Liver (tissue), 3 donors: ENCODE measurements around the gene SORCS2.

Experiments
- CTCF ChIP-seq: fragments of 150-350 bp; IDR thresholded peaks from 2 replicates; pipeline ENCODE4 v1.5.1; 2017; ENCODE audit warnings: improper control_type of control experiment, low read depth, low read length; ENCODE audit not compliant: missing input control
- EGR1 ChIP-seq, 2 donors: IDR thresholded peaks; 2 replicates each; pipeline ENCODE4 v1.6.1; 2016 to 2018; ENCODE audit warnings: antibody characterized with exemption in 2 of 2, low read depth in 2 of 2
- FOXA1 ChIP-seq: IDR thresholded peaks from 2 replicates; pipeline ENCODE4 v1.6.1; 2016; ENCODE audit warnings: antibody characterized with exemption
- GABPA ChIP-seq, 2 donors: IDR thresholded peaks in 1 of 2; conservative IDR thresholded peaks in 1 of 2; 2 replicates each; pipeline ENCODE4 v1.6.1; 2016; ENCODE audit warnings: antibody characterized with exemption in 2 of 2, mild to moderate bottlenecking in 1 of 2, moderate library complexity in 1 of 2
- RAD21 ChIP-seq, 2 donors: IDR thresholded peaks; 2 replicates each; pipeline ENCODE4 v1.6.1; 2016; ENCODE audit warnings: antibody characterized with exemption in 2 of 2, mild to moderate bottlenecking in 2 of 2
- SP1 ChIP-seq: IDR thresholded peaks from 2 replicates; pipeline ENCODE4 v1.6.1; 2018; ENCODE audit warnings: antibody characterized with exemption, mild to moderate bottlenecking
- TAF1 ChIP-seq: conservative IDR thresholded peaks from 2 replicates; pipeline ENCODE4 v1.6.1; 2016; ENCODE audit warnings: antibody characterized with exemption, mild to moderate bottlenecking
- YY1 ChIP-seq: IDR thresholded peaks from 2 replicates; pipeline ENCODE4 v1.6.1; 2016; ENCODE audit warnings: antibody characterized with exemption, mild to moderate bottlenecking
- ZBTB33 ChIP-seq: IDR thresholded peaks from 2 replicates; pipeline ENCODE4 v1.6.1; 2016; ENCODE audit warnings: antibody characterized with exemption
- TF ChIP-seq, protein P1 (sequence below): IDR thresholded peaks from 2 replicates; pipeline ENCODE4 v1.6.1; 2016; ENCODE audit warnings: antibody characterized with exemption, mild to moderate bottlenecking
- TF ChIP-seq, protein P2 (sequence below): IDR thresholded peaks from 2 replicates; pipeline ENCODE4 v1.6.1; 2016; ENCODE audit warnings: antibody characterized with exemption
- donor health status: healthy.
- donor health status: healthy.

DNA sequence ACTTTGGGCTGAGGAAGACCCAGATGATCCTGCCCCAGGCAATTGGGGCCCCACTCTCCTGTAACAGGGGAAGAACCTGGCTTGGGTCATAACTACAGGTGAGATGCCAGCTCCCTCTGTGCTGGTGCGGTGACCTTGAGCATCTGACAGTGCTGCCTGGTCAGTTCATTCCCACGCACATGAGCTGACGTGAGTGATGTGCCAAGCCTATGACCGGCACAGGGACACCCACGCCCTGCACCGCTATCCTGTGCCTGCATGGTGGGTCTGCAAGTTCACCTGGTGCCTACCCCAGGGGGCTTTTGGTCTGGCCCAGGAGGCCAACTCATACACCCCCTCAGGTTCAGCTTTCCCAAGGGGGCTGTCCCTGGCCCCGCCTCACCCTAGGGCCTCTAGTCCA lies 366.1 kb downstream of the SORCS2 start:
- no peak for TF ChIP-seq FOXA1
- no peak for TF ChIP-seq CTCF
- TF ChIP-seq GABPA (IDR thresholded peaks at IDR 0.05 in 1 of 2, conservative IDR thresholded peaks at IDR 0.05 in 1 of 2) = no peak
- peak in 1 of 2 donors; percentile 31 for TF ChIP-seq EGR1 (IDR thresholded peaks at IDR 0.05; ENCODE audit: low read depth in 2 of 2)
- TF ChIP-seq TAF1 = no peak
- no peak for TF ChIP-seq RAD21 (IDR thresholded peaks at IDR 0.05)
- no peak for TF ChIP-seq SP1
- TF ChIP-seq YY1 = no peak
- TF ChIP-seq ZBTB33 = no peak
- TF ChIP-seq, protein P1, sequence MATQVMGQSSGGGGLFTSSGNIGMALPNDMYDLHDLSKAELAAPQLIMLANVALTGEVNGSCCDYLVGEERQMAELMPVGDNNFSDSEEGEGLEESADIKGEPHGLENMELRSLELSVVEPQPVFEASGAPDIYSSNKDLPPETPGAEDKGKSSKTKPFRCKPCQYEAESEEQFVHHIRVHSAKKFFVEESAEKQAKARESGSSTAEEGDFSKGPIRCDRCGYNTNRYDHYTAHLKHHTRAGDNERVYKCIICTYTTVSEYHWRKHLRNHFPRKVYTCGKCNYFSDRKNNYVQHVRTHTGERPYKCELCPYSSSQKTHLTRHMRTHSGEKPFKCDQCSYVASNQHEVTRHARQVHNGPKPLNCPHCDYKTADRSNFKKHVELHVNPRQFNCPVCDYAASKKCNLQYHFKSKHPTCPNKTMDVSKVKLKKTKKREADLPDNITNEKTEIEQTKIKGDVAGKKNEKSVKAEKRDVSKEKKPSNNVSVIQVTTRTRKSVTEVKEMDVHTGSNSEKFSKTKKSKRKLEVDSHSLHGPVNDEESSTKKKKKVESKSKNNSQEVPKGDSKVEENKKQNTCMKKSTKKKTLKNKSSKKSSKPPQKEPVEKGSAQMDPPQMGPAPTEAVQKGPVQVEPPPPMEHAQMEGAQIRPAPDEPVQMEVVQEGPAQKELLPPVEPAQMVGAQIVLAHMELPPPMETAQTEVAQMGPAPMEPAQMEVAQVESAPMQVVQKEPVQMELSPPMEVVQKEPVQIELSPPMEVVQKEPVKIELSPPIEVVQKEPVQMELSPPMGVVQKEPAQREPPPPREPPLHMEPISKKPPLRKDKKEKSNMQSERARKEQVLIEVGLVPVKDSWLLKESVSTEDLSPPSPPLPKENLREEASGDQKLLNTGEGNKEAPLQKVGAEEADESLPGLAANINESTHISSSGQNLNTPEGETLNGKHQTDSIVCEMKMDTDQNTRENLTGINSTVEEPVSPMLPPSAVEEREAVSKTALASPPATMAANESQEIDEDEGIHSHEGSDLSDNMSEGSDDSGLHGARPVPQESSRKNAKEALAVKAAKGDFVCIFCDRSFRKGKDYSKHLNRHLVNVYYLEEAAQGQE = no peak
- TF ChIP-seq, protein P2, sequence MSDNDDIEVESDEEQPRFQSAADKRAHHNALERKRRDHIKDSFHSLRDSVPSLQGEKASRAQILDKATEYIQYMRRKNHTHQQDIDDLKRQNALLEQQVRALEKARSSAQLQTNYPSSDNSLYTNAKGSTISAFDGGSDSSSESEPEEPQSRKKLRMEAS = no peak
